Measurements from ENCODE around the gene KANK4. TPM values are rescaled to one million over a fixed set of nuclear protein-coding genes. Genes with fewer than 3 reads are reported as not detected.
"Not testable (repeated sequence)": the region's sequence is repeated elsewhere in the genome, so short reads cannot be mapped to it uniquely, and the experiment has no call there.

Gene KANK4
- total RNA-seq, 1 donor from 2014 or later: not detected

- POLR2A ChIA-PET: no interaction called here
- DNase-seq (no peak), ATAC-seq (ENCODE audit: low read depth) (no peak)
These were observed 59.7 kb downstream of the KANK4 start for GRCh38 chr1:62259551-62259950.

GRCh38 chr1:62250126-62250726 lies 69.0 kb downstream of the KANK4 start:
- no peaks in the 10 kb centered on the region for H3K9me3 Mint-ChIP-seq
- ATAC-seq (ENCODE audit: low read depth): no peak
- H3K27me3 Mint-ChIP-seq: no peaks in the 10 kb centered on the region
- intact Hi-C loops (cut with micrococcal nuclease): no loop called here
- no peak for DNase-seq
- H3K4me1 Mint-ChIP-seq: no peaks in the 10 kb centered on the region
- POLR2A ChIA-PET: no interaction called here
- no peak overlapping the region for H3K4me3 Mint-ChIP-seq
- TF ChIP-seq, protein P1, sequence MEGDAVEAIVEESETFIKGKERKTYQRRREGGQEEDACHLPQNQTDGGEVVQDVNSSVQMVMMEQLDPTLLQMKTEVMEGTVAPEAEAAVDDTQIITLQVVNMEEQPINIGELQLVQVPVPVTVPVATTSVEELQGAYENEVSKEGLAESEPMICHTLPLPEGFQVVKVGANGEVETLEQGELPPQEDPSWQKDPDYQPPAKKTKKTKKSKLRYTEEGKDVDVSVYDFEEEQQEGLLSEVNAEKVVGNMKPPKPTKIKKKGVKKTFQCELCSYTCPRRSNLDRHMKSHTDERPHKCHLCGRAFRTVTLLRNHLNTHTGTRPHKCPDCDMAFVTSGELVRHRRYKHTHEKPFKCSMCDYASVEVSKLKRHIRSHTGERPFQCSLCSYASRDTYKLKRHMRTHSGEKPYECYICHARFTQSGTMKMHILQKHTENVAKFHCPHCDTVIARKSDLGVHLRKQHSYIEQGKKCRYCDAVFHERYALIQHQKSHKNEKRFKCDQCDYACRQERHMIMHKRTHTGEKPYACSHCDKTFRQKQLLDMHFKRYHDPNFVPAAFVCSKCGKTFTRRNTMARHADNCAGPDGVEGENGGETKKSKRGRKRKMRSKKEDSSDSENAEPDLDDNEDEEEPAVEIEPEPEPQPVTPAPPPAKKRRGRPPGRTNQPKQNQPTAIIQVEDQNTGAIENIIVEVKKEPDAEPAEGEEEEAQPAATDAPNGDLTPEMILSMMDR (IDR thresholded peaks at IDR 0.05): no peak
- H3K36me3 Mint-ChIP-seq (ENCODE audit: low read depth): no peaks in the 10 kb centered on the region
- no peak overlapping the region for H3K27ac Mint-ChIP-seq
- CTCF ChIA-PET: no interaction called here

More at GRCh38 chr1:62259551-62259950, 59.7 kb downstream of the KANK4 start:
- CTCF ChIA-PET: no interaction called here
- H3K4me3 Mint-ChIP-seq: no peak overlapping the region
- no peak overlapping the region for H3K27ac Mint-ChIP-seq
- no peaks in the 10 kb centered on the region for H3K9me3 Mint-ChIP-seq
- no peaks in the 10 kb centered on the region for H3K4me1 Mint-ChIP-seq
- TF ChIP-seq, protein P1 (IDR thresholded peaks at IDR 0.05): no peak
- intact Hi-C loops (cut with micrococcal nuclease): no loop called here
- H3K27me3 Mint-ChIP-seq: peaks cover 16% of the 10 kb centered on the region
- no peaks in the 10 kb centered on the region for H3K36me3 Mint-ChIP-seq (ENCODE audit: low read depth)

- H3K9me3 Mint-ChIP-seq: no peaks in the 10 kb centered on the region
- TF ChIP-seq, protein P1 (IDR thresholded peaks at IDR 0.05): no peak
- no peaks in the 10 kb centered on the region for H3K4me1 Mint-ChIP-seq
- DNase-seq: no peak
- CTCF ChIA-PET: no interaction called here
- ATAC-seq (ENCODE audit: low read depth): no peak
- H3K27ac Mint-ChIP-seq: no peak overlapping the region
- no peak overlapping the region for H3K4me3 Mint-ChIP-seq
- no peaks in the 10 kb centered on the region for H3K27me3 Mint-ChIP-seq
- H3K36me3 Mint-ChIP-seq (ENCODE audit: low read depth): no peaks in the 10 kb centered on the region
- POLR2A ChIA-PET: no interaction called here
- intact Hi-C loops (cut with micrococcal nuclease): no loop called here
These were observed 71.7 kb downstream of the KANK4 start for GRCh38 chr1:62247391-62248168.

- H3K36me3 Mint-ChIP-seq (ENCODE audit: low read depth): no peaks in the 10 kb centered on the region
- H3K9me3 Mint-ChIP-seq: no peaks in the 10 kb centered on the region
- H3K27me3 Mint-ChIP-seq: no peaks in the 10 kb centered on the region
- H3K27ac Mint-ChIP-seq: no peak overlapping the region
- H3K4me3 Mint-ChIP-seq: no peak overlapping the region
- TF ChIP-seq, protein P1 (IDR thresholded peaks at IDR 0.05): no peak
- intact Hi-C loops (cut with micrococcal nuclease): no loop called here
- CTCF ChIA-PET: no interaction called here
- POLR2A ChIA-PET: no interaction called here
- DNase-seq (no peak), ATAC-seq (ENCODE audit: low read depth) (no peak)
- H3K4me1 Mint-ChIP-seq: no peaks in the 10 kb centered on the region
These were observed 74.0 kb downstream of the KANK4 start for GRCh38 chr1:62245201-62245600.

- H3K27me3 Mint-ChIP-seq; H3K4me1 Mint-ChIP-seq; ATAC-seq (ENCODE audit: low read depth); CTCF ChIA-PET; H3K4me3 Mint-ChIP-seq; H3K36me3 Mint-ChIP-seq (ENCODE audit: low read depth); POLR2A ChIA-PET; DNase-seq; H3K9me3 Mint-ChIP-seq; H3K27ac Mint-ChIP-seq; intact Hi-C loops (cut with micrococcal nuclease): not testable (repeated sequence)
These were observed 74.9 kb downstream of the KANK4 start for GRCh38 chr1:62244380-62244779.
